B cell (primary cell): ENCODE data around the gene ACSM6. TPM values are rescaled to one million over a fixed set of nuclear protein-coding genes. Genes with fewer than 3 reads are reported as not detected.

Source experiments
- ATAC-seq: fragments of 200-7000 bp; cut with Tn5 transposase; one replicate; pipeline ENCODE4 v1.10.0; 2021; ENCODE audit warnings: low read depth, mild to moderate bottlenecking, moderate number of reproducible peaks, moderate library complexity
- CTCF ChIA-PET: fragments of 350-600 bp; sonication (Branson Sonifier 250); formaldehyde crosslinking; loops from one replicate; lab custom pipeline; 2021; ENCODE audit warnings: antibody characterized with exemption, inconsistent platforms; lab: Charles Lee
- POLR2A ChIA-PET: fragments of 350-600 bp; sonication (Branson Sonifier 250); formaldehyde crosslinking; loops from one replicate; lab custom pipeline; 2021; ENCODE audit warnings: antibody characterized with exemption; lab: Charles Lee
- DNase-seq: peaks from one replicate; pipeline ENCODE4 v3.0.0; 2013
- H2AFZ ChIP-seq: 2 replicates; pipeline ENCODE4 v1.6.1; 2012; ENCODE audit warnings: mild to moderate bottlenecking, low read depth, low read length; ENCODE audit not compliant: insufficient read depth, poor library complexity, severe bottlenecking
- H3K27ac ChIP-seq, 2 donors: 1 replicate in 1 of 2; 2 replicates in 1 of 2; pipeline ENCODE4 v1.5.1; 2012 to 2013; ENCODE audit warnings: low read length in 2 of 2, mild to moderate bottlenecking in 2 of 2, moderate library complexity in 1 of 2
- H3K27me3 ChIP-seq, 4 experiments: fragments of 200-600 bp in 1 of 4; sonication (generic) in 1 of 4; replicated peaks in 1 of 4; 1 replicate in 2 of 4; 2 replicates in 2 of 4; pipeline versions ENCODE4 v1.6.1 to v1.7.0; 2013 to 2016; ENCODE audit warnings: low read length in 3 of 4, mild to moderate bottlenecking in 2 of 4, mixed read lengths in 1 of 4, moderate library complexity in 1 of 4; ENCODE audit not compliant: insufficient read depth in 4 of 4, control insufficient read depth in 3 of 4; ENCODE audit errors: control extremely low read depth in 1 of 4
- H3K36me3 ChIP-seq, 2 experiments: replicated peaks in 1 of 2; 1 replicate in 1 of 2; 2 replicates in 1 of 2; pipeline versions ENCODE4 v1.6.1 to v1.7.1; 2013; ENCODE audit warnings: low read length in 1 of 2; ENCODE audit not compliant: insufficient read depth in 2 of 2, control insufficient read depth in 1 of 2; ENCODE audit errors: control extremely low read depth in 1 of 2, extremely low read depth in 1 of 2
- H3K4me1 ChIP-seq, 2 donors: fragments of 200-600 bp in 1 of 2; sonication (generic) in 1 of 2; 1 replicate in 1 of 2; 2 replicates in 1 of 2; pipeline versions ENCODE4 v1.5.1 to v1.6.1; 2013 to 2017; ENCODE audit warnings: low read length in 2 of 2; ENCODE audit not compliant: control insufficient read depth in 2 of 2, insufficient read depth in 2 of 2
- H3K4me2 ChIP-seq: replicated peaks from 2 replicates; pipeline ENCODE3; 2012; ENCODE audit warnings: mild to moderate bottlenecking, low read depth, low read length; ENCODE audit not compliant: poor library complexity, severe bottlenecking
- H3K4me3 ChIP-seq, 5 experiments: fragments of 200-600 bp in 1 of 5; sonication (generic) in 1 of 5; 1 replicate in 3 of 5; 2 replicates in 2 of 5; pipeline versions ENCODE4 v1.5.1 to v1.7.0; 2011 to 2016; ENCODE audit warnings: low read length in 4 of 5, mild to moderate bottlenecking in 4 of 5, low read depth in 2 of 5, control low read depth in 1 of 5, moderate library complexity in 1 of 5; ENCODE audit not compliant: insufficient read depth in 1 of 5; ENCODE audit errors: control extremely low read depth in 1 of 5, extremely low read depth in 1 of 5
- H3K79me2 ChIP-seq: fragments of 200-600 bp; sonication (generic); one replicate; pipeline ENCODE4 v1.6.0; 2016; ENCODE audit warnings: low read length; ENCODE audit not compliant: control insufficient read depth, insufficient read depth
- H3K9ac ChIP-seq: fragments of 200-600 bp; sonication (generic); 2 replicates; pipeline ENCODE4 v1.6.1; 2017; ENCODE audit warnings: mild to moderate bottlenecking, low read length, moderate library complexity
- H3K9me3 ChIP-seq, 3 donors: one replicate each; pipeline versions ENCODE4 v1.6.1 to v1.7.1; 2013; ENCODE audit warnings: low read length in 2 of 3; ENCODE audit not compliant: control insufficient read depth in 2 of 3, insufficient read depth in 1 of 3; ENCODE audit errors: control extremely low read depth in 1 of 3
- H4K20me1 ChIP-seq: 2 replicates; pipeline ENCODE4 v1.6.0; 2012; ENCODE audit warnings: mild to moderate bottlenecking, low read length; ENCODE audit not compliant: insufficient read depth, control insufficient read depth, poor library complexity, severe bottlenecking
- H3K27ac Mint-ChIP-seq: one replicate; pipeline ENCODE4 v1.8.0; 2021; ENCODE audit warnings: mixed read lengths
- H3K27me3 Mint-ChIP-seq: one replicate; pipeline ENCODE4 v1.8.0; 2021; ENCODE audit warnings: mixed read lengths
- H3K4me1 Mint-ChIP-seq: one replicate; pipeline ENCODE4 v1.8.0; 2021; ENCODE audit warnings: mixed read lengths
- H3K4me3 Mint-ChIP-seq: one replicate; pipeline ENCODE4 v1.8.0; 2021; ENCODE audit warnings: mixed read lengths
- H3K9me3 Mint-ChIP-seq: one replicate; pipeline ENCODE4 v1.8.0; 2022; ENCODE audit warnings: mixed read lengths; ENCODE audit not compliant: insufficient read depth
- CTCF ChIP-seq: fragments of 200-600 bp; IDR thresholded peaks from one replicate; pipeline ENCODE4 v1.8.0; 2022; ENCODE audit warnings: antibody characterized with exemption, mild to moderate bottlenecking
- EZH2 ChIP-seq: IDR thresholded peaks from 2 replicates; pipeline ENCODE4 v1.6.1; 2012; ENCODE audit warnings: borderline replicate concordance, low read depth, mild to moderate bottlenecking, moderate library complexity, low read length; ENCODE audit not compliant: insufficient read depth, poor library complexity, severe bottlenecking
- whole genome bisulfite sequencing: methylation state at CpG from one replicate; pipeline ENCODE4 v1.1.5; 2013; ENCODE audit warnings: missing lambda C conversion rate; ENCODE audit not compliant: insufficient coverage; 5-methylcytosine and 5-hydroxymethylcytosine counted together
- intact Hi-C: fragments of 100-400 bp; cut with micrococcal nuclease; formaldehyde crosslinking; loops from one replicate; pipeline ENCODE4 v1.10.0; 2022
- polyA plus RNA-seq: library from polyadenylated mRNA; depleted of rRNA; stranded (reverse); fragments of >200 nt; gene quantifications from 2 replicates; pipeline ENCODE4 v1.2.3, GENCODE V29; 2012
- total RNA-seq, 2 donors: library from RNA; stranded (reverse); fragments of 120-200 nt in 1 of 2; gene quantifications; 1 replicate in 1 of 2; 2 replicates in 1 of 2; pipeline versions ENCODE4 v1.2.3 to v1.2.4, GENCODE V29; 2013 to 2022

The ACSM6 gene
- total and polyA plus RNA-seq, 2 donors (not counting 1 experiment from before 2014, with no cell fraction given): not detected

- WGBS: no CpG with 5 or more reads among the region's 2 CpGs
- no peak overlapping the region for H3K27ac Mint-ChIP-seq
- H3K4me2 ChIP-seq: no peak overlapping the region
Measured at GRCh38 chr10:95176101-95176500, 17.9 kb upstream of the ACSM6 start.

GRCh38 chr10:95177429-95177828 is 16.6 kb upstream of the ACSM6 start:
- no peak overlapping the region for H3K4me3 ChIP-seq
- Mint-ChIP-seq H3K4me1 (no peaks in the 10 kb centered on the region), H3K27ac (no peak overlapping the region), H3K9me3 (no peaks in the 10 kb centered on the region), H3K27me3 (no peaks in the 10 kb centered on the region), H3K4me3 (no peak overlapping the region)
- no peaks in the 10 kb centered on the region for H3K79me2 ChIP-seq
- no peak overlapping the region for H3K4me2 ChIP-seq
- H3K4me1 ChIP-seq: no peaks in the 10 kb centered on the region
- POLR2A ChIA-PET: no interaction called here
- H3K27me3 ChIP-seq: no peaks in the 10 kb centered on the region
- no peak overlapping the region for H3K27ac ChIP-seq
- ATAC-seq (no peak), DNase-seq (no peak)
- CTCF ChIA-PET: interaction anchor here (0.6 kb wide), 1 partner anchor 176 kb away, joined by 3 read pairs; no protein-coding TSS in a partner anchor
- no peak overlapping the region for H2AFZ ChIP-seq
- no peak overlapping the region for H3K9ac ChIP-seq
- no peaks in the 10 kb centered on the region for H4K20me1 ChIP-seq
- intact Hi-C loops: no loop called here
- H3K9me3 ChIP-seq: peaks cover 1 to 5% (median 3%) of the 10 kb centered on the region in 3 donors
- H3K36me3 ChIP-seq: no peaks in the 10 kb centered on the region
- TF ChIP-seq CTCF (no peak), EZH2 (no peak)

More at GRCh38 chr10:95176101-95176500, 17.9 kb upstream of the ACSM6 start:
- Histone ChIP-seq H3K27me3 (no peaks in the 10 kb centered on the region), H3K27ac (no peak overlapping the region), H3K9me3 (peaks cover 1 to 5% (median 3%) of the 10 kb centered on the region in 3 donors), H3K9ac (no peak overlapping the region), H2AFZ (no peak overlapping the region), H3K79me2 (no peaks in the 10 kb centered on the region), H3K4me3 (no peak overlapping the region), H4K20me1 (no peaks in the 10 kb centered on the region), H3K36me3 (no peaks in the 10 kb centered on the region), H3K4me1 (no peaks in the 10 kb centered on the region)
- Mint-ChIP-seq H3K27me3 (no peaks in the 10 kb centered on the region), H3K4me1 (no peaks in the 10 kb centered on the region), H3K9me3 (no peaks in the 10 kb centered on the region), H3K4me3 (no peak overlapping the region)
- ChIA-PET POLR2A (no interaction called here), CTCF (no interaction called here)
- intact Hi-C loops: no loop called here
- TF ChIP-seq EZH2 (no peak), CTCF (no peak)
- ATAC-seq (no peak), DNase-seq (no peak)
